Cerebellar cortex (tissue), 1 donor: ENCODE results near the gene ARHGEF3.
A peak's percentile ranks its signal among the peaks of the same experiment; 100 is the strongest.
"Not testable (repeated sequence)": the region's sequence is repeated elsewhere in the genome, so short reads cannot be mapped to it uniquely, and the experiment has no call there.

ENCODE experiments used
- DNase-seq: peaks from one replicate; pipeline ENCODE4 v3.0.0-alpha.2; 2015; ENCODE audit warnings: low spot score

The ARHGEF3 gene

GRCh38 chr3:56725175-56725574, 76.6 kb downstream of the ARHGEF3 start:
- no peak for DNase-seq

GRCh38 chr3:56724676-56725075, 77.1 kb downstream of the ARHGEF3 start:
- no peak for DNase-seq

DNA sequence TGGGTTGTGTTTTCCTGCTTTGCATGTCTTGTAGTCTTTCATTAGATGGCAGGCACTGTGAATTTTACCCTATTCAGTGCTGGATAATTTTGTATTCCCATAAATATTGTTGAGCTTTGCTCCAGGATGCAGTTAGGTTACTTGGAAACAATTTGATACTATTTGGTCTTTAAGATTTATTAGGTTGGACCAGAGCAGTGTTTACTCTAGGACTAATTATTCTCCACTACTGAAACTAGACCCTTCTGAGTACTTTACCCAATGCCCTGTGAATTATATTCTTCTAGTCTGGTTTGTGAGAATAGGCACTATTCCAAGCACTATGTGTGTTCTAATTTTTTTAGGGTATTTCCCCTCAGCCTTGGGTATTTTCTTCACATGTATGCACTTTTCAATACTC, 80.9 kb downstream of the ARHGEF3 start:
- no peak for DNase-seq

DNA sequence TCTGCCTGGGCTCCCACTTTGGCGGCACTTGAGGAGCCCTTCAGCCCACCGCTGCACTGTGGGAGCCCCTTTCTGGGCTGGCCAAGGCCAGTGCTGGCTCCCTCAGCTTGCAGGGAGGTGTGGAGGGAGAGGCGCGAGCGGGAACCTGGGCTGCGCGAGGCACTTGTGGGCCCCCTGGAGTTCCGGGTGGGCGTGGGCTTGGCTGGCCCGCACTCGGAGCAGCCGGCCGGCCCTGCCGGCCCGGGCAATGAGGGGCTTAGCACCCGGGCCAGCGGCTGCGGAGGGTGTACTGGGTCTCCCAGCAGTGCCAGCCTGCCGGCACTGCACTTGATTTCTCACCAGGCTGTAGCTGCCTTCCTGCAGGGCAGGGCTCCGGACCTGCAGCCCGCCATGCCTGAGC, 82.9 kb downstream of the ARHGEF3 start:
- DNase-seq: not testable (repeated sequence)

- DNase-seq: no peak
These were observed 90.4 kb downstream of the ARHGEF3 start for GRCh38 chr3:56711344-56711743.

GRCh38 chr3:56707412-56707811, 94.3 kb downstream of the ARHGEF3 start:
- DNase-seq: not testable (repeated sequence)

GRCh38 chr3:56706629-56707028, 95.1 kb downstream of the ARHGEF3 start:
- no peak for DNase-seq

- no peak for DNase-seq
These were observed 97.0 kb downstream of the ARHGEF3 start for GRCh38 chr3:56704706-56705105.

- peak; percentile 88 for DNase-seq
These were observed 99.0 kb downstream of the ARHGEF3 start for GRCh38 chr3:56702490-56703315.

GRCh38 chr3:56700151-56700550, 101.6 kb downstream of the ARHGEF3 start:
- DNase-seq: no peak

DNA sequence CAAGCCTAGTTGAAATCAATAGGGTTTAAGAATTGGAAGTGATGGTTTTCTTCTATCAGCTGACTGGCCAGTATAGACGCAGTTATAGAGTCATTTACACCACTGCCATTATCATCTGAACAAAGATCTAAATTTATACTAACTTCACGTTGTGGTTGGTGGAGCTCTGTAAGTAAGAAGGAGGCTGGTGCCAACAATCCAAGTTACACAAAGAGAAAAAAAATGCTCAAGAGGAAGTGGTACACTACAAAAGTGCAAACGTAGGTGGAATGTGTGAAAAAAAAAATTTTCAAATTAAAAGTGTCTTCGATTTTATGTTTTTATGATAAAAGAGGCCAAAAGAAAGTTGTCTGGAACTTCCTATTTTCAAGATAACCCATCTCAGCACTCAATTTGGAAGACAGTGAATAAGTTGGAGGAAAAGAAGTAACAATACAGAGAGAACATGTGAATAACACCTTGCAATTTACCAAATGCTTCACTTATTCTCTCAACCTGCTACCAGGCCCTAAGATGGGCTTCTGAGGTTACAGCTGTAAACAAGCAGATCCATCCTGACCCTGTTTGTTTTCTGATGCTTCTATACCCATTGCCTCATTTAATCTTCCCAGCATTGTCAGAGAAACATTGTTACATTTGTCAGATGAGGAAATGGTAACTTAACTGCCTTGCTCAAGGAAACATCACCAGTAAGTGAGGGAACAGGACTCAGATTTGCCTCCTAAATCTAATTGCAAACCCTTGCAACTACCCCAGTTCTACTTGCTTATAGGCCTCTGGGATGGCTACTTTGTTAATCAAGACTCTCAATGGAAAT, 106.7 kb downstream of the ARHGEF3 start:
- no peak for DNase-seq

GRCh38 chr3:56693750-56694149, 108.0 kb downstream of the ARHGEF3 start:
- no peak for DNase-seq

DNA sequence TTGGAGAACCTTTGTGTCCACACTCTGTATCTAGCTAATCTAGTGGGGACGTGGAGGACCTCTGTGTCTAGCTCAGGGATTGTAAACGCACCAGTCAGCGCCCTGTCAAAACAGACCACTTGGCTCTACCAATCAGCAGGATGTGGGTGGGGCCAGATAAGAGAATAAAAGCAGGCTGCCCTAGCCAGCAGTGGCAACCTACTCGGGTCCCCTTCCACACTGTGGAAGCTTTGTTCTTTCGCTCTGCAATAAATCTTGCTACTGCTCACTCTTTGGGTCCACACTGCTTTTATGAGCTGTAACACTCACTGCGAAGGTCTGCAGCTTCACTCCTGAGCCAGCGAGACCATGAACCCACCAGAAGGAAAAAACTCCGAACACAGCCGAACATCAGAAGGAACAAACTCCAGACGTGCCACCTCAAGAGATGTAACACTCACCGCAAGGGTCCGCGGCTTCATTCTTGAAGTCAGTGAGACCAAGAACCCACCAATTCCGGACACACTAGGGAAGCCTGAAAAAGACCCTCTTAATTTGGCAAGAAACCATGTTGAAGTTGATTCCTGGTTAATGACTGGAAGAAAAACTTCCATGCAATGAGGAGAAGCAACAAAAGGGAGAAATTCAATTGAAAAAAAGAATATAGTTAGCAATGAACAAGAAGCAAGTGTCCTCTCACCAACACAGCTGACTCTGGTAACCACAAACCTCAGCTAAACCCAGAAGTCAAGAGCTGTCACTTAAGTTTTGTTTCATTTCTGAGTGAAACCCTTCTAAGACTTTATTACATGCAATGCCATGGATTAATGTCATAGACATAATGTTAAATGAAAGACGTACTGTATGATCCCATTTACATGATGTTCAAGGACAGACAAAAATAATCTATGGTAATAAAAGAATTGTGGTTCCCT, 109.0 kb downstream of the ARHGEF3 start:
- DNase-seq: not testable (repeated sequence)

DNA sequence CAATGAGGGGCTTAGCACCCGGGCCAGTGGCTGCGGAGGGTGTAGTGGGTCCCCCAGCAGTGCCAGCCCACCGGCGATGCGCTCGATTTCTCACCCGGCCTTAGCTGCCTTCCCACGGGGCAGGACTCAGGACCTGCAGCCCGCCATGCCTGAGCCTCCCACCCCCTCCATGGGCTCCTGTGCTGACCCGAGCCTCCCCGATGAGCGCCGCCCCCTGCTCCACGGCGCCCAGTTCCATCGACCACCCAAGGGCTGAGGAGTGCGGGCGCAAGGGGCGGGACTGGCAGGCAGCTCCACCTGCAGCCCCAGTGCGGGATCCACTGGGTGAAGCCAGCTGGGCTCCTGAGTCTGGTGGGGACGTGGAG, 109.8 kb downstream of the ARHGEF3 start:
- not testable (repeated sequence) for DNase-seq

GRCh38 chr3:56691165-56692000, 110.4 kb downstream of the ARHGEF3 start:
- DNase-seq: no peak

DNA sequence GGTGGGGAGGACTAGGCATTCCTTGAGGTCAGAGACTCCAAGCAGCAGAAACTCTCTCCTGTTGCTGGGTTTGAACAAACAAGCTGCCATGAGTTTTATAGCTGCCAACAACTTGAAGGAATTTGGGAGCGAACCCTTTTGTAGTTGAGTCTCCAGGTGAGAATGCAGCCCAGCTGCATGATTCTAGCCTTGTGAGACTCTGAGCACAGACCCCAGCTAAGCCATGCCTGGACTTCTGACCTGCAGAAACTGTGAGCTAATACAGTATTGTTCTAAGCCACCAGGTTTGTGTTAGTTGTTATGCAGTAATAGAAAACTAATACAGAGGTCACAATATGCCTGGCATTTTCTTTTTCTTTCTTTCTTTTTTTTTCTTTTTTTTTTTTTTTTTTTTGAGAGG, 112.4 kb downstream of the ARHGEF3 start:
- DNase-seq: no peak

DNA sequence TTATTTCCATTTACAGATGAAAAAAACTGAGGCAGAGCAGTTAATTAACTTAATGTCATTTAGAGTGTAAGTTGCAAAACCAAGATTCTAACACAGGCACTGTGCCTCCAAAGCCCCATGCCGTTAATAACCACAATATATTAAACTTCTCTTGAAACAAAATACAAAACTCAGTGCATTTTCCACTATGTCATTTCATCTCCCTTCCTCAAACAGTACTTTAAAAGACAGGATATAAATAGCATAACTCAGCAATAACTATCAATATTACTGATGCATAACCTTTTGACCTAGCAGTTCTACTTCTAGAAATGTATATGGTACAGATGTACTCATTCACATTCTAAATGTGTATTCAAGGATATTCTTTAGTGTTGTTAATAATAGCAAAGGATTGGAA, 113.6 kb downstream of the ARHGEF3 start:
- no peak for DNase-seq

DNA sequence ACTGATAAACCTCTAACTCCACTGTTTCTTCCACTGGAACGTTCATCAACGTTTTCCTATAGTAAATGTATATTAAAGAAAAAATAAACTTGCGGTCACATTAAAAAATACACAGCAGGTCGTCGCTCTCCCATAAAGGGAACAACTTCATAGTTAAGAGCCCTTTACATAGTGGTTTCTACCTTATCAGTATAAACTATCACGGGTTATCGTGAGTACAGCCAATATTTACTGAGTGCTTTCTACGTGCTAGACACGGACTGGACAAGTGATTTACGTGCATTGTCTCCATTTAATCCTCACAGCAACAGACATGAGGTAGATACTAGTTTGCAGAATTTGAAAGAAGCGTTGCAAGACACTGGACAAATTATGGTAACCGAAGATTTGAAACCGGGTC, 117.7 kb downstream of the ARHGEF3 start:
- no peak for DNase-seq

DNA sequence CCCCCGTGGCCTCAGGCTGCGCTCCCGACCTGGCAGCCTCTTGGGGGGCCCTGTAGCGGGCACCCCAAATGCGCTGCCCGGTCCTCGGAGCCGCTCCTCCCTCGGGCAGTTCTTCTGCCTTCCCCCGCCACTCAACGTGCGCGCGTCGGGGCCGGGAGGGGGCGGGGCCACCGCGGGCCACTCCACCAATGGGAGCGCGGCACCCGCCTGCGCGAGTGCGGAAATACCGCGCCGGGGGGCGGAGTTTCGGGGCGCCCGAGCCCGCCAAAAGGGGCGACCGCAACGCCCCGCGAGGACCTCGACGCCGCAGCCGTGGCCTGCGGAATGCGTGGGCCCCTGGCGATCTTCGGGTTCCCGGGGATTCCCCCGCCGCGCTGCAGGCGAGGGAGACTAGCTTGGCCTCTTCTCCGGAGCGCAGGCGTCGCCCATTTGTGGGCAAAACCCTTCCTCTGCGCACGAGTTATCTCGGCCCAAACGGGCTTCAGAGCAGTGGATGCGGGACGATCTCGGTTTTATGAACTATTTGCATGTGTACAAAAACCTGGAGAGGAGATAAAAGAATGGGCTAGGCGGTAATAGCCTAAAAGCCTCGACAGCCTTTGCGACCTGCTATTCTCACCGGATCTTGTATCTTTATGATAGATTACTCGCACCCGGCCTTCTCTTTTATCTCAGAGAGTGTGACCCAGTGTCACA, 118.5 kb downstream of the ARHGEF3 start, which contains the start of gene TASOR:
Gene TASOR (minus strand): TSS at position 144 of the 696 bp plus-strand sequence. CDS start 259 bp downstream, outside the sequence.
- DNase-seq: peak; percentile 70

- peak; percentile 84 for DNase-seq
These were observed 119.2 kb downstream of the ARHGEF3 start for GRCh38 chr3:56682462-56683121.
